NB4 (cell line): ENCODE results near the gene IL13.

Experiments used
- DNase-seq: peaks from one replicate; pipeline ENCODE4 v3.0.0; 2010; ENCODE audit warnings: low read depth
- H3K4me3 ChIP-seq: one replicate; pipeline ENCODE4 v1.5.1; 2011; ENCODE audit warnings: mild to moderate bottlenecking, low read depth, low read length, moderate library complexity
- CTCF ChIP-seq: IDR thresholded peaks from one replicate; pipeline ENCODE4 v1.5.1; 2012; ENCODE audit warnings: low read depth, low read length
- MAX ChIP-seq: IDR thresholded peaks from 2 replicates; pipeline ENCODE4 v1.6.1; 2011; ENCODE audit warnings: low read depth, low read length
- MYC ChIP-seq: IDR thresholded peaks from 2 replicates; pipeline ENCODE4 v1.6.1; 2011; ENCODE audit warnings: low read depth, low read length
- POLR2A ChIP-seq: IDR thresholded peaks from 2 replicates; pipeline ENCODE4 v1.6.1; 2011; ENCODE audit warnings: mild to moderate bottlenecking; ENCODE audit not compliant: insufficient read length; ENCODE audit errors: extremely low read depth

The IL13 gene

GRCh38 chr5:132641241-132641723 lies 16.7 kb upstream of the IL13 start:
- TF ChIP-seq MAX (no peak), POLR2A (no peak), MYC (no peak), CTCF (no peak)
- DNase-seq, result no peak
- H3K4me3 ChIP-seq, result no peak overlapping the region

DNA sequence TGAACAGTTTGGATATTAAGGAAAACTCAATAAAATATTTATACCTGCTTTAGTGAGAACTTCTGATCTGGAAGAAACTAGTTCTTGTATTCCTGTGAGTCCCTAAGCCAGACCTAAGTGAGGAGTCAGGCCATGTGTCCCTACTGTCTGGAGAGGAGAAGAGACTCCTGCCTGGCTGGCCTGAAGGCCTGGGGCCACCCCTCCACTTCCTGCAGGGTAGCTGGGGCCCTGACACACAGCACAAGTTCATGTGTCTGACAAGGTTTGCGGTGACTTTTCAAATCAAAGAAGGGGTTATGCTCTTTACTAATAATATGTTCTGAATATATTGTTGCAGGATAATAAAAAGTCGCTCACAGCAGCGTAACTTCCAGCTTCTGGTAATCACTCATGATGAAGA lies 16.1 kb upstream of the IL13 start:
- no peak overlapping the region for H3K4me3 ChIP-seq
- no peak for DNase-seq
- TF ChIP-seq CTCF, result no peak
- TF ChIP-seq MAX, result no peak
- no peak for TF ChIP-seq POLR2A
- no peak for TF ChIP-seq MYC

GRCh38 chr5:132644177-132644576 lies 13.8 kb upstream of the IL13 start:
- no peak overlapping the region for H3K4me3 ChIP-seq
- DNase-seq, result no peak
- no peak for TF ChIP-seq CTCF
- no peak for TF ChIP-seq MAX
- TF ChIP-seq POLR2A, result no peak
- TF ChIP-seq MYC, result no peak

- TF ChIP-seq CTCF, result no peak
- no peak for TF ChIP-seq MAX
- TF ChIP-seq POLR2A, result no peak
- no peak for TF ChIP-seq MYC
- no peak overlapping the region for H3K4me3 ChIP-seq
- no peak for DNase-seq
Observed at GRCh38 chr5:132646583-132647266, 11.2 kb upstream of the IL13 start.

GRCh38 chr5:132647473-132647872 lies 10.5 kb upstream of the IL13 start:
- no peak for DNase-seq
- TF ChIP-seq MAX (no peak), POLR2A (no peak), CTCF (no peak), MYC (no peak)

More at GRCh38 chr5:132647473-132647872, 10.5 kb upstream of the IL13 start:
- H3K4me3 ChIP-seq, result no peak overlapping the region
